Measurements from ENCODE around the gene LY6G5B.

DNA sequence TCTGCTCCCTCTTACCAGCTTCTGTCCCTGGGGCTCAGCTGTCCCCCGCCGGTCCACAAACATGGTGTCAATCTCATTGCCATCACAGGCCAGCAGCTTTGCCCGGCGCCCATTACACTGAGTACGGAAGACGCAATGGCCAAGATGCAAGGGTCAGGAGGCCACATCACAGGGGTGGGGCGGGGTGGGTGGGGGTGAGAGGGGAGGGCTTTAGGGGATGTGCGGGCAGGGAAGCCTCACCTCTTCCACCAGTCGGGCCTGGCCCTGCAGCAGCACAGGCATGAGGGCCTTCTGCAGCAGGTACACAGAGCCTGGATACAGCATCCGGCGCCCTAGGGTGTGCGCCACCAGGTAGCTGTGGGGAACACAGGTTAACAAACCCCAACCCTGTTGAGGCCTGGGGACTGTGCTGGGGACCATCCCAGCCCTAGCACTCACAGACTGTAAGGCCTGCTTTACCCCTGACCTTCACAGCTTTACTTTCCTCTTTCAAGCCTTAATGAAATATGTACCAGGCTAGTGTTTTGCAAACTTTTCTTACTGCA lies 21.9 kb downstream of the LY6G5B start:
- no peak for TF ChIP-seq POLR2A (IDR thresholded peaks at IDR 0.05)
- TF ChIP-seq, protein P1, sequence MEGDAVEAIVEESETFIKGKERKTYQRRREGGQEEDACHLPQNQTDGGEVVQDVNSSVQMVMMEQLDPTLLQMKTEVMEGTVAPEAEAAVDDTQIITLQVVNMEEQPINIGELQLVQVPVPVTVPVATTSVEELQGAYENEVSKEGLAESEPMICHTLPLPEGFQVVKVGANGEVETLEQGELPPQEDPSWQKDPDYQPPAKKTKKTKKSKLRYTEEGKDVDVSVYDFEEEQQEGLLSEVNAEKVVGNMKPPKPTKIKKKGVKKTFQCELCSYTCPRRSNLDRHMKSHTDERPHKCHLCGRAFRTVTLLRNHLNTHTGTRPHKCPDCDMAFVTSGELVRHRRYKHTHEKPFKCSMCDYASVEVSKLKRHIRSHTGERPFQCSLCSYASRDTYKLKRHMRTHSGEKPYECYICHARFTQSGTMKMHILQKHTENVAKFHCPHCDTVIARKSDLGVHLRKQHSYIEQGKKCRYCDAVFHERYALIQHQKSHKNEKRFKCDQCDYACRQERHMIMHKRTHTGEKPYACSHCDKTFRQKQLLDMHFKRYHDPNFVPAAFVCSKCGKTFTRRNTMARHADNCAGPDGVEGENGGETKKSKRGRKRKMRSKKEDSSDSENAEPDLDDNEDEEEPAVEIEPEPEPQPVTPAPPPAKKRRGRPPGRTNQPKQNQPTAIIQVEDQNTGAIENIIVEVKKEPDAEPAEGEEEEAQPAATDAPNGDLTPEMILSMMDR (IDR thresholded peaks at IDR 0.05 in 4 of 5, conservative IDR thresholded peaks at IDR 0.05 in 1 of 5), result no peak

All from gastrocnemius medialis (tissue), 4 donors.